ENCODE results near the gene CCDC50.

DNA sequence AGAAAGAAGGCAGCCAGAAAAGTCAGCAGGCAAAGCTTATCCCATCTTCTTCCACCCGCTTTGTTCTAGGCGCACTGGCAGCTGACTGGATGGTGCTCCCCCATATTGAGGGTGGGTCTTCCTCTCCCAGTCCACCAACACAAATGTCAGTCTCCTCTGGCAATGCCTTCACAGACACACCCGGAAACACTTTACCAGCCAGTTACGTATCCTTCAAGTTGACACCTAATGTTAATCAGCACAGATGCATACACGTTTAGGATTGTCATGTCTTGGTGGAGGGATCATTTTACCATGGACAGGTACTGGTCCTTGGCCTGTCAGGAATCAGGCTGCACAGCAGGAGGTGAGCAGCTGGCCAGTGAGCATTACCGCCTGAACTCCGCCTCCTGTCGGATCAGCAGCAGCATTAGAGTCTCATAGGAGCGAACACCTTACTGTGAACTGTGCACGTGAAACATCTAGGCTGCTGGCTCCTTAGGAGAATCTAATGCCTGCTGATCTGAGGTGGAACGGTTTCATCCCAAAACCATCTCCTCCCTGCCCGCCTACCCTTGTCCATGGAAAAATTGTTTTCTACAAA is 72.7 kb downstream of the CCDC50 start:
- TF ChIP-seq POLR2A (IDR thresholded peaks at IDR 0.05; ENCODE audit: low read depth, low read length): no peak
- TF ChIP-seq CTCF (IDR thresholded peaks at IDR 0.05; ENCODE audit: extremely low read depth in 1 of 2, insufficient read depth in 1 of 2, low read depth in 1 of 2, low read length in 2 of 2): no peak
- no peak for TF ChIP-seq EZH2 (IDR thresholded peaks at IDR 0.05; ENCODE audit: borderline replicate concordance, low read depth, low read length, severe bottlenecking)
- no peak for TF ChIP-seq MAX (IDR thresholded peaks at IDR 0.05; ENCODE audit: insufficient read depth, insufficient read length)

All from endothelial cell of umbilical vein (primary cell).